GM18520 (cell line): ENCODE results near the gene CHST11.

Source experiments
- ATAC-seq: cut with Tn5 transposase; IDR thresholded peaks from one replicate; pipeline ENCODE4 v1.9.1; 2021; ENCODE audit not compliant: unreplicated experiment

The CHST11 gene

DNA sequence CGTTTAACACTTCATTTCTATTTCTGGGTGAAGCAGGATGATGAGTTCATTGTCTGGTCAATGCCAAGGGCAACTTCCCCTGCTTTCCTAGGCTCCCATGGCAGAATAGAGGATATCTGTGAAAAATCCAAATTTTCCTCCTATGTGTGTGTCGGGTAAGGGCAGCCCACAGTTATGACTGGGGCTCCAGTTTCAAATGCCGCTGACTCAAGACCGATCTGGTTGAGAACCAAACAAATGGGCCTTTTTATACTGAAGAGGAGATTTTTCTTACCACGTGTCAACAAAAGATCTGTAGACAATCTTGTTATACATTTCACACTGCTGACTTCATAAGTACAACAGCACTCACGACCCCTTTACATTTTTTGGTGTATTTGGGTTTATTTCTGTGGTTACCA, 120.8 kb downstream of the CHST11 start:
- ATAC-seq: no peak

DNA sequence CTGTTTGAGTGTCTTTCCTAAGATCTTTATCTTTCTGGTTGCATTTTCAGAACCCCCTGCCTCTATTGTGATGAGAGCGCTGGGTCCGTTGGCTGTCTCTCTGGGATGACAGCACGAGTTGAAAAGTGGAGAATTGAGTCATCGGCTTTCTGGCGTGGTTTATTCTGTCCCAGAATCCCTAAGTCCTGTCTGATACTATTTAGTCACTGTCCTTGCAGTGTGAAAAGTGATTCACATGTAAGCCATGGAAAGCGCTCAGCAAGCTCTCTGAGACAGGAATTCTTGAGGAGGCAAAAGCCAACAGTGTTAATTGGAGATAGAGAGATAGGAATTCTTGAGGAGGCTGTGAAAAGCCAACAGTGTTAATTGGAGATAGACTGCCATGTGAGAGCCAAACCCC, 121.7 kb downstream of the CHST11 start:
- ATAC-seq: no peak

DNA sequence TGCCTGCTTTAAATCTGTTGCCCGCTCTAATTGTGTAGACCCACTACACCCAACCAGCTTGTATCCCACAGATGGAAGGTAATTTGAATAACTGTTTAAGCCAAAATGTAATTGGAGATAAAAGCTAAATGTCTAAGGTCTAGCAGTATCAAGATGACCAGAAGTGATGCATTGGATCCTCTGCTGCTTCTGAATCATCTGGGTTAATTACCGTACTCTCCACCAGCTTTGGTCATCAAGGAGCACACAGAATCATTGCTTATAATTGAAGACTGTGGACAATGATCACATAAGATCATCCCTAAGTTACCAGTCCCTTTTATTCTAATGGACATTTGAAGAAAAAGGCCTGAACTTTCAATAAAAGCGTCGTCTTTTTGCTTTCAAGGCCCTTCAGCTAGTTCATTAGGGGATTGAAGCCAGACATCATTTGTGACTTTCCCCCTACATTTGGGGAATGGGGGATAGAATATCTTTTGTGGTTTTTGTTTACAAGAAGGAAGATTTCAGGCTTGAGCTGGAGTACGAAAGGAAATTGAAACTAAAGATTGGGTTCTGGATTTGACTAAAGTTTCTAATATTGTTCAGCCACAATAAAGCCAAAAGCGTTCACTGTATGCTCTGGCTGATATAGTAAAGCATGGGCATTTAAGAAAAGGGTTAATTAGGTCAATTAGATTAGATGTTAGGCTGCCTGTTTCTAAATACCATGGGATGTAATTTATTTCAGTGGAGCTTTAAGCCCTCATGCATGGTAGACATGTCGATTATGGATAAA, 123.2 kb downstream of the CHST11 start:
- no peak for ATAC-seq

DNA sequence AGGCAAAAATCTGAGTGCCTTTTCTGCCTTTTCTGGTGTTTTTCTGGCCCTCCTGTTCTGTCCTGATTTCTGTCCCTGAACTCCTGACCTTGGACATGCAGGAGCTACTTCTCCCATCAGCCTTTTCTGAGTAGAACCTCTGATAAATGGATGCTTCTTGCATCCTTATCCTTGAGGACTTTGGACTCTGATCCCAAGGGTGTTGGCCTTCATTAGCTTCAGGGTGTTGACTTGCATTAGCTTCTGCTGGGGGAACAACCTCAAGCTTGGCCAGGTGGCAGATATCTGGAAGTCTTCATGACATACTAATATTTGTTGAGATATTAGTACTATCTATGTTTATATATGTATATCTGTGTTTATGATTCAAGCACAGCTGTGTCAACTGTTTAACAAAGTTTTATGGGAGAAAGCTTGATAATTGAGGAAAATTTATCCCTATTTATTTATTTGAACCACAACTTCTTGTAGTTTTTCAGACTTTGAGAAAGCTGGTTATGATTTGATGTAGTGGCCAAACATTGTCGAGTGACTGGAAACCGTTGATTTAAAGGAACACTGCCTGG, 124.3 kb downstream of the CHST11 start:
- ATAC-seq: no peak

DNA sequence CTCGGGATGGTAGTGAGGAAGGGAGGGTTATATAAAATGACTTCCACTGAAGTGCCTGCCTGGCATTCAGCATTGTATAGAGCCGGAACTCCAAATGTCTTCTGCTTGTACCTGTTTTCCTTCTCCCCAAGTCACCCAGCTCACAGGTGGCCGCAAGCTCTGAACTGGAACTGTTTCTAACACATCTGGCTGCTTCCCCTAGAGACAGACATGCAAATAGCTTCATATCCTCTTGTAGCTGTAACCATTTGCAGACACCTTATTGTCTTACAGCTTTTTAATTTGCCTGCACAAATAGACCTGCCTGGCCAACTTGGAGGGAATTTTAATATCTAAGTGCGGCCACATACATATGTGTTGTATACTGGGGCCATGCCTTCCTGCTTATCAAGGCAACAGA, 126.0 kb downstream of the CHST11 start:
- peak; percentile 82 for ATAC-seq

DNA sequence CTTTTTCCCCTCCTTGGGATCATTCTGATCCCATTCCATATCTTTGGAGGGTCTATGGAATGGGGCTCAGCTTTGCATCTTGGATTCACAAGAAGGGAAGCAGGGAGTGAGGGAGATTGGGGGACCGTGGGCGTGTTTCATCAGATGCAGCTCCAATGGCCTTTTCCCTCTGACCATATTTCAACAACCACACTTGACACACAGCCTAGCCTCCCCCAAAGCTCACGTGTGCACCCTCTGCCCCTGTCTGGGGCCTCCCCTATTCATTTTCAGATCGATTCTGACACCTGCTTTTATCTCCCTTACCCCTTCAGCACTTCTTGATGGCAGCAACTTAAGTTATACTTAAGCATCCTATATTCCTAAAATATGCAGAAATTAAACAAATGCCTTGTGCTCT, 126.6 kb downstream of the CHST11 start:
- no peak for ATAC-seq

DNA sequence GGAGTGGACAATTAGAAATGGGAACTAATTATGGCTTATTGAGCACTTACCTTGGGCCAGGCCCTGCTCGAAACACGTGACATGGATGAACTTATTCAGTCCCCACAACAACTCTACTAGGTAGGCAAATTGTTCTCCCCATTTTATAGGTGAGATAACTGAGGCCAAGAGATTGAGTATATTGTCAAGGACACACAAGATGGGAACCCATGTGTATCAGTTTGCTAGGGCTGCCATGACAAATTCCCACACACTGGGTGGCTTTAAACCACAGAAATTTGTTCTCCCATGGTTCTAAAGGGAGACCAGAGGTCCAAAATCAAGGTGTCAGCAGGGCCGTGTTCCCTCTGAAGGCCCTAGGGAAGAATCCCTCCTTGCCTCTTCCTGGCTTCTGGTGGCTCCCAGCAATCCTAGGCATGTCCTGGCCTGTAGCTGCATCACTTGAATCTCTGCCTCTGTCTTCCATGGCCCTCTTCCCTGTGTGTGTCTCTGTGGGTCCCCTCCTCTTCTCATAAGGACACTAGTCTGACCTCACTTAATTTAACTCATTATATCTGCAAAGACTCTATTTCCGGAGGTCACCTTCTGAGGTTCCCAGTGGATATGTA, 128.8 kb downstream of the CHST11 start:
- no peak for ATAC-seq

DNA sequence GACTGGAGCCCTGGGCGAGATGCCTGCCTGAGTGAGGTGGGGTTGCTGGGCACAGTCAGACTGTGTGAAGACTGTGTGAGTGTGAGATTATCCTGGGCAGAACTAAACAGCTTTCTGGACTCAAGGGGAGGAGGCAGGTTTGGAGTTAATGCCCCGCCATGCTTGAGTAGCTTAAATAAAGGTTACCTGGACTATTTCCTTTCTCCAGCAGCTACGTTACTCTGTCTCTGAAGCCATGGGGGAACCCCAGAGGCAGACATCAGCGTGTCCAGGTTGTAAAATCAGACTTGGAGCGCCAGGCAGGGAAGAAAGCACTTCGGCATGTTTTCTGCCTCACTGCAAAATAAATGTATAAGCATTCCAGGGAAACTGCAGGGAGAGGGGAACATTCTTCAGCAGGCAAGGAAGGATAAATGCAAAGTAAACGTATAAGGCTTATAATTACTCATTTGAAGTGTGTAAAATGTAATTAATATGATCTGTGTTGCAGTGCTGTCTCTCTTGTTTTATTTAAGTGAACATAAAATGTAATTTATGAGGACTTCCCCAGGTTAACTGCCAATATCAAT, 129.7 kb downstream of the CHST11 start:
- no peak for ATAC-seq

DNA sequence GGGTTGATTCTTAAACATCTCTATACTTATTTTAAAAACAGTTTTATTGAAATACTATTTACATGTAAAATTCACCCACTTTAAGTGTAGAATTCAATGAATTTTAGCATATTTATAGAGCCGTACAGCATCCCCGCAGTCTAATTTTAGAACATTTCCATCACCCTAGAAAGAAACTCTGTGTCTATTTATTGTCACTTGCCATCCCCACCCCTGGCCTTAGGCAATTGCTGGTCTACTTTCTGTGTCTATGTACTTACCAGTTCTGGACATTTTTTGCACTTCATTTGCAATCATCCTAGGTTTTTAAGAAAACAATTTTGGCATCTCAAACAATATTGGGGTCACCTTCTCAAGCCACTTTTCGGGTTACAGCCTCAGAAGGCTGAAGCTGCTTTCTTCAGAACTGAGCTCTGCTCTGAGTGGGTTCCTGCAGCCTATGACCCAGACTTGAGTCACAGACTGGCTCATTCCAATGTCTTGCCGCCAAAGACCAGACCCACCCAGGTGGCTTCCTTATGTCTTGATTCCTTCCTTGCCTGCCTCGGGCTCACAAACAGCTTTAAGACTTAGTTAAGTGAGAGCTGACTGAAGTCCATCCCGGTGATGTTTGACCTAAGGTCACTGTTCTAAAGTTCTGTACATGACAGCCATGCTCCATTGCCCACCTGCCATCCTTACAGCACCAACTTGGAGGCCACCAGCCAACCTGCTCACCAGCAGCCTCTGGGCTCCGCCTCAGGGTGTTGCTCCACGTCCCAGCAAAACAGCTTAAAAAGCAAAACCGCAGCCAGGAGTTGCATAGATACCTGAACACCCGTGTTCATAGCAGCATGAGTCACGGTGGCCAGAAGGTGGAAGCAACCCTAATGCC, 131.5 kb downstream of the CHST11 start:
- no peak for ATAC-seq

DNA sequence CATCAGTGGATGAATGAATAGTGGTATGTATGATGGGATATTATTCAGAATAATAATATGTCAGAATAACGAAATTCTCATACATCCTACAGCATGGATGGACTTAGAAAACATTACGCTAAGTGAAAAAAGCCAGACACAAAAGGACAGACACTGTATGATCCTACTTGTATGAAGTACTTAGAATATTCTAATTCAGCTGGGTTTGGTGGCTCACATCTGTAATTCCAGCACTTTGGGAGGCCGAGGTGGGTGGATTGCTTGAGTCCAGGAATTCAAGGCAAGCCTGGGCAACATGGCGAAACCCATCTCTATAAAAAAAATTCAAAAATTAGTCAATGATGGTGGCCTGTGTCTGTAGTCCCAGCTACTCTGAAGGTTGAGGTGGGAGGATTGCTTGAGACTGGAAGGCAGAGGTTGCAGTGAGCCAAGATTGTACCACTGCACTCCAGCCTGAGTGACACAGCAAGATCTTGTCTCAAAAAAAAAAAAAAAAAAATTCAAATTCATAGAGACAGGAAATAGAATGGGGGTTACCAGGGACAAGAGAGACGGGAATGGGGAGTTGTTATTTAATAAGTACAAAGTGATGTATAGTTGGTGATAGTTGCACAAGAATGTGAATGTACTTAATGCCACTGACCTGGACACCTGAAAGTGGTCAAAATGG, 132.3 kb downstream of the CHST11 start:
- no peak for ATAC-seq

DNA sequence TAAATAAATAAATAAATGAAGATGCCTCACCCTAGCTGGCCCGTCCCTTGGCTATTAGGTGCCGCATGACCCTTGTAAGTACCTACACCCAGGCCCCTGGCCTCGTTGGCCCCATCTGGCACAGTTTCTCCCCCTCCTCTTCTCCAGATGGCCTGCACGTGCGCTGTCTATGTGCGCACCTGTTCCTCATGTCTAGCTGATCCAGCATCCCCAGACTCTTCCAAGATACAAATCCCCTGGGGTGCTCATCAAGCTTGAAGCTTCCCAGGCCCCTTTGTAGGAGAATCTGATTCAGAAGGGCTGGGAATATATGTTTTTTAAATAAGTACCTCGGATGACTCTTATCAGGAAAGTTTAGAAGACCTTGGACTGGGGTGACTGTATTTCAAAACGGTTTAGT, 133.3 kb downstream of the CHST11 start:
- ATAC-seq: no peak

DNA sequence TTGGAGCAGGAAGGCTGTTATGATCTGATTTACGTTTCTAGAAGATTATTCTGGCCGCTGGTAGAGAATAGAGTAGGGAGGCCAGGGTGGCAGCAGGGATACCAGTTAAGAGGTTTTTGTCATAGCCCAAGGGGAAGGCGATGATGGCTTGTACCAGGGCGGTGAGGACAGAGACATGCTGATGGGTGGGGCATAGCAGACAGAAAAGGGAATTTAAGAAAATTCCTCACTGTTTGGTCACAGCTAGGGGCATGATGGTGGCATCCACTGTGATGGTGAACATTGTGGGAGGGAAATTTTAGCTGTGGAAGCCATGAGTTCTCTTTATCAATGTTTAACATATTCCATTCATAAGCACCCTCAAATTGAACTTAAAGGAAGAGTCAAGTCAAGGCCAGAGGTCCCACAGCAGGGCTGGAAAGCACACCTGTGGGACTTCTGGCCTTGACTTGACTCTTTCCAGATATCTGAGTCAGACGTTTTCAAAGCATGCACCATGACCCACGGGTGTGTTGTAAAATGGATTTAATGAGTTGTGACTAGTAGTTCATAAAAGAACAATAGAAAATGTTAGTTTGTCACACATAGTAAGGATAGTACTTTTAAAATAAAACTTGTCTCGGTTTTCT, 134.6 kb downstream of the CHST11 start:
- ATAC-seq: no peak

DNA sequence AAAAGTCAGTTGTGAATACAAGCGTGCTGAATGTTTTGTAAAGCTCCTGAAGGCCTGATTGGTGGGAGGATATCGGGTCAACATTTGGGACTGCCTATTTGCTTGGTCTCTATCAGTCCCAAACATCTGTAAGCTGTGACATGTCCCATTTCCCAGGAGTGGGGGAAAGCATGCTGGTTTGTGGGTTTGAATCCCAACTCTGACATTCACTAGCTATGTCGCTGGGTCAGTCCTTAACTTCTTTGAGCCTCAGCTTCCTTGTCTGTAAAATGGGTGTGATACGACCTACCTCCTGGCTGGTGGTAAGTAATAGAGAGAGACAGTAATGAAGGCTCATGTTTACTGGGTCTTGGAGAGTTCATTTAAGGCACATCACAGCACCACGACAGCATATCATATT, 136.7 kb downstream of the CHST11 start:
- no peak for ATAC-seq

DNA sequence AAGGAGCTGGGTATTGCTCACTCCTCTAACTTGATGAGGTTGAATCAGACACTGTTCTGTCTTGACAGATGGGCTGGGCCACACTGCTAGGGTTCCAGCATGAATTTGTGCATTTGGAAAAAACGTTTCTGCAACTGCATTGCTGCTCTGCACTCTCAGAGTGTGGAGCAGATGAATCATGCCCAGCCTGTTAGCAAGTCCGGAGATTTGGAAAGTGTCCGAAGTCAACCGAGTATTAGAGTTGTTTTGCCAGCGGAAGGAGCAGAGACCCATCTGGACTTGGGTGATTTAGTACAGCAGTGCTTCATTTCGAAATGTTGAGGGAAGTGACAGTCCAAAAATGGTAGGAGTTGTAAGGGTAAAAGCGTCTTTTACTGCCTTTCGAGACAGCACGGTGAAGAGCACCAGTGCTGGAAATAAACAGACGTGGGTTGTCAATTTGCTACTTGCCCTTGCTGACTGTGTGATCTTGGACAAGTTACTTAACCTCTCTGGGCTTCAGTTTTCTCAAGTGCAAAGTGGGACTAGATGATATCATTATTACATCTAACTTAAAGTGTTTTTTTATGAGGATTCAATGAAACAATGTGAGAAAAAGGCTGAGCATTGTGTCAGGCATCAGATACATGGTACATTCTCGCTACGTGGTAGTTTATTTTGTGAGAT, 139.5 kb downstream of the CHST11 start:
- ATAC-seq: no peak

DNA sequence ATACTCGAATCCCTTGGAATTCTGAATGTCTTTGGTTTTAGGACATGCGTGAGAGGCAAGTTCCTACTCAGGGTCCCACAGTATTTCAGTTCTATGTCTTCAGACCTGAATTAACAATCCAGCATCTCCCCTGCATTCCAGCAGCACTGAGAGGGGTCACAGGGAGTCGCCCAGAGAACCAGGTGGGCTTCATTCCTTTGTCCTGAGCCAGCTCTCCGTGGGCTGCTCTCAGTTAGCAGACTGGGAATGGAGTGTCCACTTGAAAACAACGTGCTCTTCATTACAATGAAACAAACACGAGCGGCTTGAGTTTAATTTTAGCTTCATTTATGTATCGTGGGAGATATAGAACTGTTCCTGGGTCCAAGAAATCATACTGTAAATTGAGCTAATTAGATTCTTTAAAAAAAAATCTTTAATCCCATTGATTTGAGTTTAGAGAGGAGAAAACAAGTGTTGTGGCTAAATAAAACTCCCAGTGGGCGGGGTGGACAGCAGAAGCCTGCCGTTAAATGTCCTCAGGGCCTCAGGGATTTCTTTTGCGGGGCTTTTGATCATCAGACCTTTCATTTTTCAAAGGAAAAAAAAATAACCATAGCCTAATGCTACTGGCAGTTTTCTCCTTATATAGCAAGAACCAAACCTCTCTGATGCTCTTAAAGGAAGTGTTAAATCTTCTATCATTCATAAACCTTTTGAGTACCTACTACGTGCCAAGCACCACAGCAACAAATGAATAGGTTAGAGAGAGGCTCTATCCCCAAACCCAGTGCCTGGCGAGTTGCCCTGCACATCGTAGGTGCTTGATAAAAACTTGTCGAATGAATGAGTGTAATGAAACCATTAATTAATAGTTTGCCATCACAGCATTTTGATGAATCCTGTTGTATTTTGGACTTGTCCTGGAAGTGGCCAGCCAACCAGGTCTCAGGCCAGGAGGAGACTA, 140.4 kb downstream of the CHST11 start:
- ATAC-seq: no peak

DNA sequence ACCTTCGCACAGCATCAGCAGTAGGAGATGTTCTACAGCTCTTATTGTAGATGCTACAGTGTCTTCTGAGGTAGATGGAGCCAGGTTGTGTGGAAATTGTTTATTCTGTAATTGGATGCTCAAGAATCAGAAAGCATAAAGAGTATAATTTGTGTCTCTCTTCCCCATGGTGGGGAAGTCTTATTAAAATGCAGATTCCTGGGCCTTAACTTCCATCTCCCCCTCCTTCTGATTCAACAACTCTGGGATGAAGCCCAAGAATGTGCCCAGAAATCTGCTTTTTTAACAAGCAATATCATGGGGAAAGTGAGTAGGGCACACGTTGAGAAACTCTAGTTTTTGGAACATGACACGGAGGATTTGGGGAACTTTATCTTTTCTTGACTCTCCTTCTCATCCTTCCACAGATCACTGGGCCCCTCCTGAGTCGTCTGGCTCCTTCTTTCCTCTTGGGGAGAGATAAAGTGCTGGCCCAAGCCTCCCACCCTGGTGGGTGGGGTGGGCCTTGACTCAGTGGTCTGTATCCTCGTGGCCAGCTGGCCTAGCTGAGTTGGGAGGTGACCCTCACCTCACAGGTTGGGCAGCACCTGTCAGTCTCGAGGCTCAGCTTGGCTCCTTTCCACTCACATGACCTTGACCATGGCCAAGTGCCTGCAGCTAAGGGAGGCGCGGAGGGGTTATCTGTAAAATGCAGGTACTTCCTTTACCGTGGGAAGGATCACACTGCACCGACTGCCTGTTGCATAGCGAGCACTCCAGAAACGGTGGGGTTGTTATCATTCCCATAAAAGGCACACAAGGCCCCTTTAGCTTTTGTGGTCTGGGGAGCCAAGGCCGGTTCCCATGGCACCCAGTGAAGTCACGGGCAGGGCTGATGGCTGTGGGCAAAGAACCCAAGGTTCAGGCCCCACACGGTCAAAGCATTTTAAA, 141.9 kb downstream of the CHST11 start:
- no peak for ATAC-seq

DNA sequence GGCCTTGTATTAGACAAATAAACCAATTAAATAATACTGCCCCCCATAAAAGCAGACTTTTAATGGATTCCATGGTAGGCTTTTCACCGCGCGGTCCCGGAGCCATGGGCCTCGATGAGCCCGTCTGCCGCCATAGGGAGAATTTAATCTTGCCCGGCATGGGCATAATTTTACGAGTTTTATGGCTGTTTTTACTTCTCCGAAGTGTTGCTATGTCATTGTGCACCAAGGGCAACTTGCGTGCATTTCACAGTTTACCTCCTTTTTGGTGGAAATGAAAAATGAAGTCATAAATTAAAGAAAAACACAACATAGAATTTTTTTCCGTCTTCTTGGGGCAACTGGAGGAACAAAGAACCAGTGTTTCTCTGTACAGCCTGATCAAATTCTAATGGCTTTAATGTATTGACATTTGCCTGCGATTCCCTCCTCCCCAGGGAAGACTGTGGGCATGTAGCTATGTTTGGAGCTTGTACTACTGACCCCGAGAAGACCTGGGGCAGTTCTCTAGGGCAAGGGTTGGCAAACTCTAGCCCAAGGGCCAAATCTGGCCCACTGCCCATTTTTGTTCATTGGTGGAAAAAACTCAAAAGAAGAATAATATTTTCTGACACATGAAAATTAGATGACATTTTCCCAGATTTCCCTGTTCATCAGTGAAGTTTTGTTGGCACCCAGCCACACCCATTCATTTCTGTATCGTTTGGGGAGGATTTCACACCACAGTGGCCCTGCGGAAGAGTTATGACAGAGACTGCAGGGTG, 142.7 kb downstream of the CHST11 start:
- ATAC-seq: no peak
